K562 (cell line): ENCODE results near the gene IDNK. TPM values are rescaled to one million over a fixed set of nuclear protein-coding genes. Genes with fewer than 3 reads are reported as not detected.
A peak's percentile ranks its signal among the peaks of the same experiment; 100 is the strongest.

ENCODE experiments used
- ATAC-seq: fragments of 200-7000 bp; cut with Tn5 transposase; 3 replicates; pipeline ENCODE4 v1.9.1; 2020; ENCODE audit warnings: moderate library complexity
- BruUV-seq: library from RNA; stranded (reverse); fragments of 400-500 nt; replicated peaks from 2 replicates; lab custom pipeline; 2021; lab: Mats Ljungman, UMichigan
- CTCF ChIA-PET: fragments of 300-600 bp; formaldehyde crosslinking; extraction: SDS; loops from one replicate; lab custom pipeline; 2021; ENCODE audit warnings: low intra/inter-chr PET ratio; lab: Yijun Ruan, JAX
- POLR2A ChIA-PET: fragments of 300-600, 350-650 bp; sonication (Branson Sonifier 250); formaldehyde crosslinking; extraction: SDS; loops from one replicate; lab custom pipeline; 2021; ENCODE audit warnings: antibody characterized with exemption, inconsistent platforms; lab: Yijun Ruan, JAX
- DNase-seq, 4 experiments: peaks; one replicate each; pipeline versions ENCODE4 v3.0.0 to v3.0.0-alpha.2; 2011 to 2018; ENCODE audit warnings: low spot score in 3 of 4, mixed read lengths in 3 of 4; ENCODE audit errors: extremely low read depth in 1 of 4
- FAIRE-seq: peaks from 2 replicates; lab custom pipeline; 2011; peaks lifted over from hg19 to GRCh38; lab: Jason Lieb, UNC
- H2AFZ ChIP-seq: 2 replicates; pipeline ENCODE4 v1.6.0; 2011; ENCODE audit warnings: low read depth, low read length, control low read depth, inconsistent platforms
- H3K27ac ChIP-seq: fragments of 200-600 bp; 3 replicates; pipeline ENCODE4 v1.8.0; 2011; ENCODE audit warnings: low read depth, mild to moderate bottlenecking, control low read depth, inconsistent platforms, low read length, moderate library complexity, mixed read lengths; ENCODE audit errors: extremely low read depth
- H3K27me3 ChIP-seq, 2 experiments: fragments of 300-600 bp in 1 of 2; 2 replicates in 1 of 2; 3 replicates in 1 of 2; pipeline versions ENCODE4 v1.6.0 to v1.8.0; 2011; ENCODE audit warnings: inconsistent platforms in 2 of 2, low read length in 2 of 2, mild to moderate bottlenecking in 1 of 2, mixed read lengths in 1 of 2, moderate library complexity in 1 of 2; ENCODE audit not compliant: control insufficient read depth in 2 of 2, insufficient read depth in 2 of 2
- H3K36me3 ChIP-seq: fragments of 300-600 bp; 3 replicates; pipeline ENCODE4 v1.8.0; 2011; ENCODE audit warnings: mild to moderate bottlenecking, low read length, inconsistent platforms; ENCODE audit not compliant: control insufficient read depth, insufficient read depth
- H3K4me1 ChIP-seq, 2 experiments: fragments of 200-600 bp in 1 of 2; replicated peaks in 1 of 2; 2 replicates in 1 of 2; 3 replicates in 1 of 2; pipeline versions ENCODE4 v1.5.1 to v1.8.0; 2011; ENCODE audit warnings: inconsistent platforms in 2 of 2, low read length in 2 of 2, mild to moderate bottlenecking in 1 of 2, mixed read lengths in 1 of 2, moderate library complexity in 1 of 2; ENCODE audit not compliant: control insufficient read depth in 2 of 2, insufficient read depth in 2 of 2
- H3K4me2 ChIP-seq: 2 replicates; pipeline ENCODE4 v1.6.1; 2011; ENCODE audit warnings: low read length, control low read depth, inconsistent platforms, mixed read lengths; ENCODE audit not compliant: insufficient read depth
- H3K4me3 ChIP-seq: fragments of 200-600 bp; sonication (generic), shearing (Covaris generic); 2 replicates; pipeline ENCODE4 v1.5.1; 2016; ENCODE audit warnings: control low read depth, inconsistent platforms
- H3K79me2 ChIP-seq: fragments of 200-600 bp; 3 replicates; pipeline ENCODE4 v1.8.0; 2011; ENCODE audit warnings: low read length, inconsistent platforms; ENCODE audit not compliant: control insufficient read depth, insufficient read depth
- H3K9ac ChIP-seq, 2 experiments: 2 replicates each; pipeline versions ENCODE4 v1.6.0 to v1.6.1; 2011; ENCODE audit warnings: low read depth in 2 of 2, low read length in 2 of 2, control low read depth in 1 of 2, inconsistent platforms in 1 of 2, mild to moderate bottlenecking in 1 of 2, mixed read lengths in 1 of 2; ENCODE audit not compliant: insufficient read depth in 1 of 2
- H3K9me1 ChIP-seq: one replicate; pipeline ENCODE4 v1.6.0; 2011; ENCODE audit warnings: inconsistent platforms, mild to moderate bottlenecking, low read length, moderate library complexity; ENCODE audit not compliant: control insufficient read depth, insufficient read depth
- H3K9me3 ChIP-seq: replicated peaks from 2 replicates; pipeline ENCODE4 v1.5.1; 2011; ENCODE audit warnings: low read depth, low read length, inconsistent platforms; ENCODE audit not compliant: control insufficient read depth, insufficient read depth
- H4K20me1 ChIP-seq: replicated peaks from 2 replicates; pipeline ENCODE4 v1.6.1; 2011; ENCODE audit warnings: low read length, inconsistent platforms, mixed read lengths; ENCODE audit not compliant: control insufficient read depth, insufficient read depth
- BRD9 ChIP-seq: fragments of 450-650 bp; IDR thresholded peaks from 2 replicates; pipeline ENCODE4 v1.6.1; 2018; ENCODE audit warnings: low read depth; ENCODE audit not compliant: partially characterized antibody
- EGR1 ChIP-seq: fragments of 450-650 bp; conservative IDR thresholded peaks from 2 replicates; pipeline ENCODE4 v1.6.1; 2017; ENCODE audit warnings: mild to moderate bottlenecking
- ETS2 ChIP-seq: IDR thresholded peaks from 2 replicates; pipeline ENCODE4 v1.6.1; 2016; ENCODE audit warnings: borderline replicate concordance, missing genetic modification characterization, mild to moderate bottlenecking, moderate library complexity, missing compliant biosample characterization; ENCODE audit not compliant: poor library complexity, severe bottlenecking
- KDM5B ChIP-seq: fragments of 200-600 bp; sonication (generic); IDR thresholded peaks from 2 replicates; pipeline ENCODE4 v1.6.1; 2012; ENCODE audit warnings: low read depth, mild to moderate bottlenecking, moderate library complexity, low read length, control low read depth, inconsistent platforms; ENCODE audit not compliant: insufficient replicate concordance
- NFRKB ChIP-seq: fragments of 450-650 bp; IDR thresholded peaks from 2 replicates; pipeline ENCODE4 v1.6.1; 2016; ENCODE audit warnings: low read depth
- PRPF4 ChIP-seq: fragments of 200-400 bp; formaldehyde crosslinking; IDR thresholded peaks from one replicate; pipeline ENCODE4 v1.6.1; 2017; ENCODE audit warnings: low read length, low read depth, mild to moderate bottlenecking; ENCODE audit not compliant: insufficient read depth, poor library complexity, severe bottlenecking
- RBM17 ChIP-seq: fragments of 200-400 bp; formaldehyde crosslinking; IDR thresholded peaks from 2 replicates; pipeline ENCODE4 v1.6.1; 2017; ENCODE audit warnings: low read depth, mild to moderate bottlenecking, low read length, borderline replicate concordance
- SMAD4 ChIP-seq: fragments of 250-450 bp; sonication (Bioruptor Pico); conservative IDR thresholded peaks from 2 replicates; pipeline ENCODE4 v1.8.0; 2021; ENCODE audit warnings: inconsistent platforms, mild to moderate bottlenecking, moderate library complexity
- SMARCA4 ChIP-seq: fragments of 450-650 bp; IDR thresholded peaks from 2 replicates; pipeline ENCODE4 v1.6.1; 2016
- TAF1 ChIP-seq: IDR thresholded peaks from 2 replicates; pipeline ENCODE4 v1.6.1; 2011; ENCODE audit warnings: mild to moderate bottlenecking, low read length, moderate library complexity; ENCODE audit not compliant: insufficient read depth, control insufficient read depth, severe bottlenecking; ENCODE audit errors: extremely low read depth
- ZBTB1 ChIP-seq: sonication (generic); formaldehyde crosslinking; IDR thresholded peaks from 2 replicates; pipeline ENCODE4 v1.8.1; 2023; ENCODE audit warnings: missing genetic modification reagents, low read depth, mild to moderate bottlenecking, borderline replicate concordance
- ZKSCAN8 ChIP-seq: fragments of 200-800 bp; sonication (Bioruptor generic); IDR thresholded peaks from 2 replicates; pipeline ENCODE4 v1.6.1; 2016; ENCODE audit warnings: missing genetic modification characterization, missing compliant biosample characterization
- ZNF311 ChIP-seq: fragments of 250-450 bp; sonication (Bioruptor Pico); IDR thresholded peaks from 2 replicates; pipeline ENCODE4 v1.4.0; 2020; ENCODE audit warnings: mild to moderate bottlenecking, moderate library complexity
- ZNF778 ChIP-seq: fragments of 450-650 bp; formaldehyde crosslinking; IDR thresholded peaks from 2 replicates; pipeline ENCODE4 v1.4.0; 2020; ENCODE audit warnings: mild to moderate bottlenecking, moderate library complexity
- WGBS: fragments of 100-300 bp; shearing (Covaris generic); methylation state at CpG from one replicate; pipeline ENCODE4 v1.1.6; 2016; ENCODE audit warnings: low coverage, mixed read lengths; ENCODE audit not compliant: insufficient coverage; ENCODE audit errors: missing lambda C conversion rate; 5-methylcytosine and 5-hydroxymethylcytosine counted together
- in situ Hi-C: fragments of 300-500 bp; cut with MboI; formaldehyde crosslinking; loops from 4 replicates; pipeline ENCODE4 v1.15.0; 2018; ENCODE audit warnings: inconsistent platforms, mixed read lengths
- intact Hi-C: fragments of 100-400 bp; cut with micrococcal nuclease; formaldehyde crosslinking; loops from 2 replicates; pipeline ENCODE4 v1.14.2; 2022
- polyA plus RNA-seq, 8 experiments: library from polyadenylated mRNA; depleted of rRNA in 4 of 8; stranded (reverse) in 5 of 8; unstranded in 3 of 8; fragments of >200 nt; fragmentation: Nextera tagmentation in 2 of 8; fragmentation: Illumina TruSeq in 1 of 8; extraction: Ambion mirVana in 2 of 8; extraction: Trizol in 1 of 8; gene quantifications; 2 replicates each; pipeline versions ENCODE4 v1.2.1 to v1.2.3, GENCODE V29; 2011 to 2014; ENCODE audit warnings: inconsistent platforms in 1 of 8, missing spikeins in 1 of 8
- total RNA-seq, 7 experiments: library from RNA; depleted of rRNA in 6 of 7; stranded (reverse); fragments of >200 nt in 6 of 7; fragmentation: Illumina TruSeq in 2 of 7; extraction: Trizol in 2 of 7; gene quantifications; 2 replicates each; pipeline versions ENCODE4 v1.2.1 to v1.2.3, GENCODE V29; 2011 to 2021; ENCODE audit warnings: low replicate concordance in 1 of 7
- TF ChIP-seq, protein P1 (sequence below): sonication (generic); formaldehyde crosslinking; IDR thresholded peaks from 2 replicates; pipeline ENCODE4 v1.8.1; 2022; ENCODE audit warnings: missing genetic modification reagents
- TF ChIP-seq, protein P2 (sequence below): fragments of 200-400 bp; formaldehyde crosslinking; IDR thresholded peaks from 2 replicates; pipeline ENCODE4 v1.6.1; 2017; ENCODE audit warnings: mild to moderate bottlenecking, low read depth, low read length, moderate library complexity
- TF ChIP-seq, protein P3 (sequence below): sonication (generic); formaldehyde crosslinking; IDR thresholded peaks from 2 replicates; pipeline ENCODE4 v1.8.0; 2023; ENCODE audit warnings: mild to moderate bottlenecking, missing genetic modification reagents

The IDNK gene
- total and polyA plus RNA-seq, 9 of the 15 experiments (the other 6 are each of a cell fraction or from before 2014, with no cell fraction given) = 0.41 to 1.1 (median 0.55) TPM

GRCh38 chr9:83622433-83622938 is 457 bp upstream of the IDNK start (continued):
- TF ChIP-seq SMARCA4 (no peak), NFRKB (no peak), ZNF311 (CRISPR knock-in tag) (no peak), TAF1 (peak; percentile 35), BRD9 (no peak), KDM5B (no peak), ETS2 (no peak), ZNF778 (CRISPR knock-in tag) (no peak)
- TF ChIP-seq, protein P1, sequence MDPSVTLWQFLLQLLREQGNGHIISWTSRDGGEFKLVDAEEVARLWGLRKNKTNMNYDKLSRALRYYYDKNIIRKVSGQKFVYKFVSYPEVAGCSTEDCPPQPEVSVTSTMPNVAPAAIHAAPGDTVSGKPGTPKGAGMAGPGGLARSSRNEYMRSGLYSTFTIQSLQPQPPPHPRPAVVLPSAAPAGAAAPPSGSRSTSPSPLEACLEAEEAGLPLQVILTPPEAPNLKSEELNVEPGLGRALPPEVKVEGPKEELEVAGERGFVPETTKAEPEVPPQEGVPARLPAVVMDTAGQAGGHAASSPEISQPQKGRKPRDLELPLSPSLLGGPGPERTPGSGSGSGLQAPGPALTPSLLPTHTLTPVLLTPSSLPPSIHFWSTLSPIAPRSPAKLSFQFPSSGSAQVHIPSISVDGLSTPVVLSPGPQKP (CRISPR knock-in tag) = no peak

GRCh38 chr9:83623679-83624076 is 735 bp downstream of the IDNK start:
- no peaks in the 10 kb centered on the region for H3K27me3 ChIP-seq
- 4% methylated on average over 5 of the region's 5 CpGs for WGBS
- H3K9ac ChIP-seq = peak overlapping the region; percentile 64 to 93
- H2AFZ ChIP-seq = peak overlapping the region; percentile 93
- BruUV-seq = no TSS peak
- ATAC-seq (peak; percentile 62), FAIRE-seq (peak; percentile 80), DNase-seq (peak in 2 of 4 experiments; percentile 34 to 56)
- no peaks in the 10 kb centered on the region for H4K20me1 ChIP-seq
- peak overlapping the region; percentile 65 for H3K4me3 ChIP-seq
- H3K27ac ChIP-seq = peak overlapping the region; percentile 72
- no peaks in the 10 kb centered on the region for H3K79me2 ChIP-seq
- intact Hi-C loops = loop anchor here (5.0 to 10.0 kb wide), 2 partner anchors 84 to 191 kb away; partner anchors contain the start of genes GKAP1 and UBQLN1
- H3K36me3 ChIP-seq = peaks cover 3% of the 10 kb centered on the region; the same call in 1 of the 3 replicates
- ChIA-PET POLR2A (interaction anchor here (0.9 kb wide), 1 partner anchor 20 kb away, joined by 3 read pairs; no protein-coding TSS in a partner anchor), CTCF (no interaction called here)
- peaks cover 11 to 14% of the 10 kb centered on the region in 2 experiments; a peak in 3 of 5 replicates for H3K4me1 ChIP-seq
- no peaks in the 10 kb centered on the region for H3K9me1 ChIP-seq
- peak overlapping the region; percentile 69 for H3K4me2 ChIP-seq
- in situ Hi-C loops = loop anchor here (25.0 kb wide), 1 partner anchor 289 kb away; the partner anchor contains the start of gene KIF27
- H3K9me3 ChIP-seq = no peaks in the 10 kb centered on the region
- TF ChIP-seq ZBTB1 (no peak), ZKSCAN8 (CRISPR knock-in tag) (no peak), RBM17 (no peak), SMAD4 (no peak), PRPF4 (no peak), EGR1 (no peak), ZNF311 (CRISPR knock-in tag) (no peak)
- TF ChIP-seq, protein P2, sequence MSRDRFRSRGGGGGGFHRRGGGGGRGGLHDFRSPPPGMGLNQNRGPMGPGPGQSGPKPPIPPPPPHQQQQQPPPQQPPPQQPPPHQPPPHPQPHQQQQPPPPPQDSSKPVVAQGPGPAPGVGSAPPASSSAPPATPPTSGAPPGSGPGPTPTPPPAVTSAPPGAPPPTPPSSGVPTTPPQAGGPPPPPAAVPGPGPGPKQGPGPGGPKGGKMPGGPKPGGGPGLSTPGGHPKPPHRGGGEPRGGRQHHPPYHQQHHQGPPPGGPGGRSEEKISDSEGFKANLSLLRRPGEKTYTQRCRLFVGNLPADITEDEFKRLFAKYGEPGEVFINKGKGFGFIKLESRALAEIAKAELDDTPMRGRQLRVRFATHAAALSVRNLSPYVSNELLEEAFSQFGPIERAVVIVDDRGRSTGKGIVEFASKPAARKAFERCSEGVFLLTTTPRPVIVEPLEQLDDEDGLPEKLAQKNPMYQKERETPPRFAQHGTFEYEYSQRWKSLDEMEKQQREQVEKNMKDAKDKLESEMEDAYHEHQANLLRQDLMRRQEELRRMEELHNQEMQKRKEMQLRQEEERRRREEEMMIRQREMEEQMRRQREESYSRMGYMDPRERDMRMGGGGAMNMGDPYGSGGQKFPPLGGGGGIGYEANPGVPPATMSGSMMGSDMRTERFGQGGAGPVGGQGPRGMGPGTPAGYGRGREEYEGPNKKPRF = no peak
- TF ChIP-seq, protein P3, sequence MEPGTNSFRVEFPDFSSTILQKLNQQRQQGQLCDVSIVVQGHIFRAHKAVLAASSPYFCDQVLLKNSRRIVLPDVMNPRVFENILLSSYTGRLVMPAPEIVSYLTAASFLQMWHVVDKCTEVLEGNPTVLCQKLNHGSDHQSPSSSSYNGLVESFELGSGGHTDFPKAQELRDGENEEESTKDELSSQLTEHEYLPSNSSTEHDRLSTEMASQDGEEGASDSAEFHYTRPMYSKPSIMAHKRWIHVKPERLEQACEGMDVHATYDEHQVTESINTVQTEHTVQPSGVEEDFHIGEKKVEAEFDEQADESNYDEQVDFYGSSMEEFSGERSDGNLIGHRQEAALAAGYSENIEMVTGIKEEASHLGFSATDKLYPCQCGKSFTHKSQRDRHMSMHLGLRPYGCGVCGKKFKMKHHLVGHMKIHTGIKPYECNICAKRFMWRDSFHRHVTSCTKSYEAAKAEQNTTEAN (CRISPR knock-in tag) = no peak
